H1 (cell line): Measurements from ENCODE around the gene FAM120B. TPM values are rescaled to one million over a fixed set of nuclear protein-coding genes. Genes with fewer than 3 reads are reported as not detected.

Experiments used
- CTCF ChIA-PET: fragments of 300-600 bp; sonication (Branson Sonifier 250); formaldehyde crosslinking; loops from one replicate; lab custom pipeline; 2021; ENCODE audit not compliant: partially characterized antibody; lab: Charles Lee
- POLR2A ChIA-PET: fragments of 300-600 bp; sonication (Branson Sonifier 250); formaldehyde crosslinking; loops from one replicate; lab custom pipeline; 2021; ENCODE audit warnings: inconsistent platforms; ENCODE audit not compliant: partially characterized antibody; lab: Charles Lee
- DNase-seq, 2 experiments: peaks; one replicate each; pipeline versions ENCODE4 v3.0.0 to v3.0.0-alpha.2; 2010 to 2022; ENCODE audit warnings: low spot score in 2 of 2, low read depth in 1 of 2, mixed read lengths in 1 of 2
- FAIRE-seq: peaks from 2 replicates; lab custom pipeline; 2011; peaks lifted over from hg19 to GRCh38; lab: Jason Lieb, UNC
- H2AFZ ChIP-seq: 2 replicates; pipeline ENCODE4 v1.8.1; 2012; ENCODE audit warnings: low read length, inconsistent platforms
- H2AK5ac ChIP-seq: 2 replicates; pipeline ENCODE4 v1.6.1; 2013; ENCODE audit warnings: low read depth, low read length
- H2BK120ac ChIP-seq: replicated peaks from 2 replicates; pipeline ENCODE3; 2013; ENCODE audit warnings: low read depth, low read length, inconsistent platforms
- H2BK12ac ChIP-seq: 2 replicates; pipeline ENCODE4 v1.6.1; 2013; ENCODE audit warnings: low read depth, low read length
- H2BK15ac ChIP-seq: 2 replicates; pipeline ENCODE4 v1.6.1; 2013; ENCODE audit warnings: low read length
- H2BK20ac ChIP-seq: 2 replicates; pipeline ENCODE4 v1.6.1; 2013; ENCODE audit warnings: low read length
- H2BK5ac ChIP-seq: 2 replicates; pipeline ENCODE4 v1.6.1; 2013; ENCODE audit warnings: low read depth, low read length
- H3K14ac ChIP-seq: 2 replicates; pipeline ENCODE4 v1.6.1; 2013; ENCODE audit warnings: inconsistent platforms; ENCODE audit not compliant: insufficient read length
- H3K18ac ChIP-seq: 2 replicates; pipeline ENCODE4 v1.6.1; 2013; ENCODE audit warnings: low read length; ENCODE audit errors: extremely low read depth
- H3K23ac ChIP-seq: 2 replicates; pipeline ENCODE4 v1.6.1; 2013; ENCODE audit warnings: inconsistent platforms; ENCODE audit not compliant: insufficient read length
- H3K23me2 ChIP-seq: 2 replicates; pipeline ENCODE4 v1.6.1; 2013; ENCODE audit warnings: low read depth, low read length
- H3K27ac ChIP-seq: 2 replicates; pipeline ENCODE4 v1.6.1; 2011; ENCODE audit warnings: low read depth, low read length, inconsistent platforms
- H3K27me3 ChIP-seq, 4 experiments: replicated peaks in 1 of 4; 1 replicate in 1 of 4; 2 replicates in 3 of 4; pipeline versions ENCODE4 v1.6.1 to v1.8.1; 2011 to 2013; ENCODE audit warnings: low read length in 3 of 4, mild to moderate bottlenecking in 3 of 4, inconsistent platforms in 2 of 4, mixed read lengths in 2 of 4, moderate library complexity in 1 of 4; ENCODE audit not compliant: control insufficient read depth in 3 of 4, insufficient read depth in 3 of 4; ENCODE audit errors: extremely low read depth in 1 of 4
- H3K36me3 ChIP-seq, 4 experiments: 2 replicates each; pipeline versions ENCODE4 v1.6.1 to v1.8.1; 2011 to 2013; ENCODE audit warnings: mild to moderate bottlenecking in 4 of 4, low read length in 3 of 4, moderate library complexity in 2 of 4, control low read depth in 1 of 4, inconsistent platforms in 1 of 4; ENCODE audit not compliant: insufficient read depth in 4 of 4, control insufficient read depth in 2 of 4
- H3K4ac ChIP-seq: replicated peaks from 2 replicates; pipeline ENCODE3; 2013; ENCODE audit warnings: low read length, low read depth, mixed read lengths, inconsistent platforms; ENCODE audit not compliant: insufficient read length
- H3K4me1 ChIP-seq, 4 experiments: replicated peaks in 1 of 4; 1 replicate in 1 of 4; 2 replicates in 3 of 4; pipeline versions ENCODE4 v1.6.1 to v1.8.1; 2011 to 2013; ENCODE audit warnings: low read length in 3 of 4, inconsistent platforms in 2 of 4, mixed read lengths in 1 of 4; ENCODE audit not compliant: insufficient read depth in 4 of 4, control insufficient read depth in 3 of 4
- H3K4me2 ChIP-seq, 2 experiments: 2 replicates each; pipeline versions ENCODE4 v1.6.1 to v1.8.1; 2011 to 2013; ENCODE audit warnings: low read depth in 2 of 2, low read length in 2 of 2, control low read depth in 1 of 2, inconsistent platforms in 1 of 2, mild to moderate bottlenecking in 1 of 2; ENCODE audit not compliant: insufficient read depth in 1 of 2
- H3K4me3 ChIP-seq, 4 experiments: fragments of 200-600, 300-600 bp in 1 of 4; sonication (generic), shearing (Covaris generic), sonication (Bioruptor Twin) in 1 of 4; 2 replicates each; pipeline versions ENCODE4 v1.5.1 to v1.8.1; 2011 to 2016; ENCODE audit warnings: low read length in 4 of 4, low read depth in 3 of 4, control low read depth in 2 of 4, inconsistent platforms in 2 of 4, mild to moderate bottlenecking in 2 of 4, mixed read lengths in 1 of 4, moderate library complexity in 1 of 4; ENCODE audit not compliant: insufficient read depth in 2 of 4; ENCODE audit errors: extremely low read depth in 1 of 4
- H3K56ac ChIP-seq: replicated peaks from 2 replicates; pipeline ENCODE3; 2013; ENCODE audit warnings: low read depth, mild to moderate bottlenecking, mixed read lengths, low read length, inconsistent platforms; ENCODE audit not compliant: insufficient read length
- H3K79me1 ChIP-seq: 2 replicates; pipeline ENCODE4 v1.6.1; 2013; ENCODE audit warnings: low read depth, low read length, control low read depth
- H3K79me2 ChIP-seq, 2 experiments: 2 replicates each; pipeline versions ENCODE4 v1.6.1 to v1.8.1; 2012 to 2013; ENCODE audit warnings: low read length in 2 of 2, mild to moderate bottlenecking in 2 of 2, inconsistent platforms in 1 of 2; ENCODE audit not compliant: insufficient read depth in 2 of 2, control insufficient read depth in 1 of 2
- H3K9ac ChIP-seq, 4 experiments: replicated peaks in 1 of 4; 1 replicate in 1 of 4; 2 replicates in 3 of 4; pipeline versions ENCODE4 v1.6.1 to v1.8.1; 2011 to 2013; ENCODE audit warnings: low read depth in 3 of 4, low read length in 3 of 4, control low read depth in 2 of 4, mild to moderate bottlenecking in 2 of 4, moderate library complexity in 2 of 4, inconsistent platforms in 1 of 4; ENCODE audit errors: extremely low read depth in 1 of 4
- H3K9me3 ChIP-seq, 2 experiments: 2 replicates each; pipeline versions ENCODE4 v1.6.1 to v1.8.1; 2012 to 2013; ENCODE audit warnings: mild to moderate bottlenecking in 2 of 2, moderate library complexity in 2 of 2, control low read depth in 1 of 2, inconsistent platforms in 1 of 2, low read depth in 1 of 2, low read length in 1 of 2, mixed read lengths in 1 of 2; ENCODE audit not compliant: insufficient read depth in 2 of 2
- H4K20me1 ChIP-seq, 2 experiments: replicated peaks in 1 of 2; 2 replicates each; pipeline versions ENCODE3 to v1.8.1; 2011 to 2013; ENCODE audit warnings: inconsistent platforms in 2 of 2, low read length in 2 of 2, mild to moderate bottlenecking in 1 of 2; ENCODE audit not compliant: insufficient read depth in 2 of 2, control insufficient read depth in 1 of 2
- H4K5ac ChIP-seq: 2 replicates; pipeline ENCODE4 v1.6.1; 2013; ENCODE audit warnings: low read length, low read depth, mixed read lengths, inconsistent platforms; ENCODE audit not compliant: insufficient read length
- H4K8ac ChIP-seq: 2 replicates; pipeline ENCODE4 v1.8.0; 2013; ENCODE audit warnings: mild to moderate bottlenecking, moderate library complexity, low read length, inconsistent platforms; ENCODE audit not compliant: insufficient read depth; ENCODE audit errors: extremely low read depth
- H4K91ac ChIP-seq: replicated peaks from 2 replicates; pipeline ENCODE3; 2013; ENCODE audit warnings: low read length, mixed read lengths, inconsistent platforms; ENCODE audit not compliant: insufficient read length
- CBX8 ChIP-seq: fragments of 300-800, 300-1000 bp; sonication (generic); IDR thresholded peaks from 2 replicates; pipeline ENCODE4 v1.7.1; 2016; ENCODE audit warnings: low read depth, low read length, borderline replicate concordance
- GABPA ChIP-seq: IDR thresholded peaks from 2 replicates; pipeline ENCODE4 v1.6.1; 2011; ENCODE audit warnings: mild to moderate bottlenecking, low read length, moderate library complexity, borderline replicate concordance; ENCODE audit not compliant: insufficient read depth
- POU5F1 ChIP-seq: IDR thresholded peaks from 2 replicates; pipeline ENCODE4 v1.6.1; 2011; ENCODE audit warnings: low read depth, mild to moderate bottlenecking, low read length, moderate library complexity
- SP1 ChIP-seq: IDR thresholded peaks from 2 replicates; pipeline ENCODE4 v1.6.1; 2011; ENCODE audit warnings: low read depth, low read length
- WGBS, 2 experiments: shearing (Covaris generic) in 1 of 2; methylation state at CpG; one replicate each; pipeline versions ENCODE4 v1.1.6 to v1.1.7; 2013 to 2015; ENCODE audit warnings: low lambda C conversion rate in 2 of 2, mixed read lengths in 2 of 2, inconsistent platforms in 1 of 2, low coverage in 1 of 2, missing lambda C conversion rate in 1 of 2; ENCODE audit not compliant: insufficient replicate concordance in 2 of 2, insufficient coverage in 1 of 2, insufficient read length in 1 of 2; ENCODE audit errors: extremely low coverage in 1 of 2, missing lambda C conversion rate in 1 of 2; 5-methylcytosine and 5-hydroxymethylcytosine counted together
- polyA plus RNA-seq, 7 experiments: library from polyadenylated mRNA; depleted of rRNA in 3 of 7; stranded (reverse) in 5 of 7; unstranded in 2 of 7; fragments of >200 nt in 5 of 7; fragments of 200-250 nt in 2 of 7; gene quantifications; 1 replicate in 5 of 7; 2 replicates in 1 of 7; 4 replicates in 1 of 7; pipeline versions ENCODE4 v1.2.1 to v1.2.3, GENCODE V29; 2011 to 2013; ENCODE audit warnings: missing spikeins in 2 of 7, mixed read lengths in 2 of 7
- total RNA-seq: library from RNA; stranded (reverse); fragmentation: NEBNext Ultra II Directional; extraction: Animal tissue kit (Norgen Biotek cat#: 25700); gene quantifications from 2 replicates; pipeline ENCODE4 v1.2.1, GENCODE V29; 2021

FAM120B gene
- total and polyA plus RNA-seq, 2 of the 8 experiments (the other 6 are each of a cell fraction or from before 2014, with no cell fraction given) = 5.1 to 12.5 TPM

GRCh38 chr6:170448317-170448716 lies 141.8 kb downstream of the FAM120B start:
- Histone ChIP-seq H3K79me2 (no peaks in the 10 kb centered on the region), H2BK120ac (no peak overlapping the region), H3K4ac (no peak overlapping the region), H4K91ac (no peak overlapping the region), H3K9ac (no peak overlapping the region), H2BK15ac (no peak overlapping the region), H3K79me1 (no peaks in the 10 kb centered on the region), H3K27ac (no peak overlapping the region), H2BK20ac (no peak overlapping the region), H2BK12ac (no peak overlapping the region), H2AK5ac (no peak overlapping the region), H3K14ac (no peak overlapping the region), H3K27me3 (no peaks in the 10 kb centered on the region), H2AFZ (no peak overlapping the region), H3K23ac (no peak overlapping the region), H3K4me2 (no peak overlapping the region), H4K8ac (no peak overlapping the region), H4K20me1 (peaks cover 0 to 4% of the 10 kb centered on the region in 2 experiments), H2BK5ac (no peak overlapping the region), H3K23me2 (peaks cover 5% of the 10 kb centered on the region; the same call in 1 of the 2 replicates), H3K9me3 (no peaks in the 10 kb centered on the region), H3K4me3 (no peak overlapping the region), H3K56ac (no peak overlapping the region), H3K36me3 (no peaks in the 10 kb centered on the region), H3K4me1 (peaks cover 0 to 2% (median 0%) of the 10 kb centered on the region in 4 experiments; a peak in 2 of 7 replicates), H3K18ac (no peak overlapping the region), H4K5ac (no peak overlapping the region)
- FAIRE-seq (no peak), DNase-seq (no peak)
- CTCF ChIA-PET = interaction anchor here (0.8 to 1.6 kb wide), 3 partner anchors 9 to 46 kb away, joined by 3 to 4 read pairs (median 3); no protein-coding TSS in a partner anchor
- POLR2A ChIA-PET = no interaction called here
- no peak for TF ChIP-seq CBX8
- no peak for TF ChIP-seq POU5F1
- no peak for TF ChIP-seq GABPA
- no peak for TF ChIP-seq SP1
- WGBS, 2 experiments = 90% methylated on average over 12 of the region's 12 CpGs; no CpG with 5 or more reads in 1 of the 2 experiments
